Loucy (cell line): ENCODE measurements around the gene TBX10.
A peak's percentile ranks its signal among the peaks of the same experiment; 100 is the strongest.

ENCODE experiments used
- H2AFZ ChIP-seq: fragments of 200-600 bp; sonication (generic); 2 replicates; pipeline ENCODE4 v1.6.0; 2016; ENCODE audit warnings: antibody characterized with exemption, mild to moderate bottlenecking, low read length, moderate library complexity
- H3F3A ChIP-seq: fragments of 200-600 bp; 2 replicates; pipeline ENCODE4 v1.6.0; 2016; ENCODE audit warnings: antibody characterized with exemption, low read depth, mild to moderate bottlenecking
- H3K27me3 ChIP-seq: fragments of 200-600 bp; sonication (generic); 2 replicates; pipeline ENCODE4 v1.6.1; 2014; ENCODE audit warnings: low read length, mild to moderate bottlenecking; ENCODE audit not compliant: insufficient read depth, poor library complexity, severe bottlenecking
- H3K36me3 ChIP-seq: fragments of 200-600 bp; sonication (generic); 2 replicates; pipeline ENCODE4 v1.6.1; 2016; ENCODE audit warnings: low read length; ENCODE audit not compliant: insufficient read depth
- H3K4me1 ChIP-seq: fragments of 200-600 bp; sonication (generic); 2 replicates; pipeline ENCODE4 v1.5.1; 2014; ENCODE audit warnings: low read length, mild to moderate bottlenecking; ENCODE audit not compliant: insufficient read depth, poor library complexity, severe bottlenecking
- H3K4me2 ChIP-seq: fragments of 200-600 bp; sonication (generic); 2 replicates; pipeline ENCODE4 v1.6.0; 2014; ENCODE audit warnings: antibody characterized with exemption, low read length, low read depth, mild to moderate bottlenecking; ENCODE audit not compliant: poor library complexity, severe bottlenecking
- H3K4me3 ChIP-seq: fragments of 200-600 bp; sonication (generic); 2 replicates; pipeline ENCODE4 v1.5.1; 2014; ENCODE audit warnings: low read length, mild to moderate bottlenecking, mixed read lengths; ENCODE audit not compliant: poor library complexity, severe bottlenecking
- H3K79me2 ChIP-seq: fragments of 200-600 bp; sonication (generic); 2 replicates; pipeline ENCODE4 v1.6.1; 2014; ENCODE audit warnings: low read length; ENCODE audit not compliant: insufficient read depth
- H3K9ac ChIP-seq: fragments of 200-600 bp; sonication (generic); 2 replicates; pipeline ENCODE4 v1.6.0; 2014; ENCODE audit warnings: mild to moderate bottlenecking, low read depth, low read length, moderate library complexity; ENCODE audit not compliant: poor library complexity, severe bottlenecking
- H3K9me2 ChIP-seq: fragments of 200-600 bp; sonication (generic); replicated peaks from 2 replicates; pipeline ENCODE4 v1.6.1; 2016; ENCODE audit warnings: low read depth, low read length, mixed read lengths
- H3K9me3 ChIP-seq: fragments of 200-600 bp; sonication (generic); 2 replicates; pipeline ENCODE4 v1.6.1; 2014; ENCODE audit warnings: mild to moderate bottlenecking, antibody characterized with exemption, low read length, low read depth; ENCODE audit not compliant: insufficient read depth
- H4K20me1 ChIP-seq: fragments of 200-600 bp; sonication (generic); 2 replicates; pipeline ENCODE4 v1.6.0; 2014; ENCODE audit warnings: antibody characterized with exemption, low read length, mild to moderate bottlenecking; ENCODE audit not compliant: insufficient read depth, poor library complexity, severe bottlenecking
- EZH2phosphoT487 ChIP-seq: fragments of 200-600 bp; IDR thresholded peaks from 2 replicates; pipeline ENCODE4 v1.6.1; 2018; ENCODE audit warnings: antibody characterized with exemption, mild to moderate bottlenecking, moderate library complexity, borderline replicate concordance
- TF ChIP-seq, protein P1 (sequence below): fragments of 200-600 bp; sonication (generic); conservative IDR thresholded peaks from 2 replicates; pipeline ENCODE4 v1.5.1; 2014; ENCODE audit warnings: mild to moderate bottlenecking, antibody characterized with exemption, low read length

TBX10 gene

DNA sequence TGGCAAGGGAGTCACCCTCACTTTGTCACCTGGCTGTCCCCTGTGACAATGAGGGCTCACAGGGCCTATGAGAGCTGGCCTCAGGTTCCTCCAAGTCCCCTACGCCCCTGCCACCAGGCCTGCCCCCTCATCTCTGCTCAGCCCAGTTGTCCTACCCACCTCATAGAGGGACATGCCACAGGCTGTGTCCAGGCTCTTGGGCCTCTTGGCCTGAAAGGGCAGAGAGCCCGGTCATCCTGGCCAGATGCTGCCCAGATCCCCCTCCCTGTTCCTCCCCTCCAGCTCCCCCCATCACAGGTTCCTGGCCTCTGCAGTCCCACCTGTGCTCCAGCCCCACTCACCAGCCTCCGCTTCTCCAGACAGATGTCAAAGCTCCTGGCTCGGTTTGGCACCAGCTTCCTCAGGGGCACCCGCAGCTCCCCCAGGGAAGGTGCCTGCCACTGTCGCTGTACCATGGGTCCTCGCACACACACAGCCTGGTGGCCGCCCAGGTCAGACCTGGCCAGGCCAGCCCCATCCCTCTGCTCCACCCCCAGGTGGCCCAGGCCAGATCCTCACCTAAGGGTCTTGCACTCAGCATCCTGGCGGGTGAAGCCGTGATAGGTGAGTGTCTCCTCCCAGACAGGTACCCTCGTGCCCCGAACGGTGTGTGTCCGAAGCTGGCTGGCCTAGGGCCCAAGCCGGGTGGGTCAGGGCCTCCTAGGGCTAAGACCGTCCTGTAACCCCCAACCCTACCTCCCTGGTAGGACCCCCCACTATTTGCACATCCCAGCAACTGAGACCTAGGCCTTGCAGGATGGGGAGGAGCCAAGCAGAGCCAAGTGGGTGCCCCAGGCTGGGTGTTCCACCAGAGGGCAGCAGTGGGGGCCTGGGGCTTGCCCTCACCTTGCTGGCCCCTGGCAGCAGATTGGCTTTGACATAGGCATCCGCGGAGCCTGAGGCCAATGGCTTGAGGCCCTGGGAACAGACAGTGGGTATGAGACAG is 24.5 kb downstream of the TBX10 start:
- no peak overlapping the region for H3K4me3 ChIP-seq
- peak overlapping the region; percentile 41 for H3K9ac ChIP-seq
- no peaks in the 10 kb centered on the region for H3K79me2 ChIP-seq
- H3K4me2 ChIP-seq, result peak overlapping the region; percentile 10
- H4K20me1 ChIP-seq, result no peaks in the 10 kb centered on the region
- H3K27me3 ChIP-seq, result no peaks in the 10 kb centered on the region
- H3K9me3 ChIP-seq, result no peaks in the 10 kb centered on the region
- H3F3A ChIP-seq, result no peaks in the 10 kb centered on the region
- TF ChIP-seq EZH2phosphoT487, result no peak
- TF ChIP-seq, protein P1, sequence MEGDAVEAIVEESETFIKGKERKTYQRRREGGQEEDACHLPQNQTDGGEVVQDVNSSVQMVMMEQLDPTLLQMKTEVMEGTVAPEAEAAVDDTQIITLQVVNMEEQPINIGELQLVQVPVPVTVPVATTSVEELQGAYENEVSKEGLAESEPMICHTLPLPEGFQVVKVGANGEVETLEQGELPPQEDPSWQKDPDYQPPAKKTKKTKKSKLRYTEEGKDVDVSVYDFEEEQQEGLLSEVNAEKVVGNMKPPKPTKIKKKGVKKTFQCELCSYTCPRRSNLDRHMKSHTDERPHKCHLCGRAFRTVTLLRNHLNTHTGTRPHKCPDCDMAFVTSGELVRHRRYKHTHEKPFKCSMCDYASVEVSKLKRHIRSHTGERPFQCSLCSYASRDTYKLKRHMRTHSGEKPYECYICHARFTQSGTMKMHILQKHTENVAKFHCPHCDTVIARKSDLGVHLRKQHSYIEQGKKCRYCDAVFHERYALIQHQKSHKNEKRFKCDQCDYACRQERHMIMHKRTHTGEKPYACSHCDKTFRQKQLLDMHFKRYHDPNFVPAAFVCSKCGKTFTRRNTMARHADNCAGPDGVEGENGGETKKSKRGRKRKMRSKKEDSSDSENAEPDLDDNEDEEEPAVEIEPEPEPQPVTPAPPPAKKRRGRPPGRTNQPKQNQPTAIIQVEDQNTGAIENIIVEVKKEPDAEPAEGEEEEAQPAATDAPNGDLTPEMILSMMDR, result peak; percentile 73
- H2AFZ ChIP-seq, result no peak overlapping the region
- H3K4me1 ChIP-seq, result peaks cover 16% of the 10 kb centered on the region
- H3K36me3 ChIP-seq, result peaks cover 7% of the 10 kb centered on the region; the same call in 1 of the 2 replicates
- no peaks in the 10 kb centered on the region for H3K9me2 ChIP-seq

DNA sequence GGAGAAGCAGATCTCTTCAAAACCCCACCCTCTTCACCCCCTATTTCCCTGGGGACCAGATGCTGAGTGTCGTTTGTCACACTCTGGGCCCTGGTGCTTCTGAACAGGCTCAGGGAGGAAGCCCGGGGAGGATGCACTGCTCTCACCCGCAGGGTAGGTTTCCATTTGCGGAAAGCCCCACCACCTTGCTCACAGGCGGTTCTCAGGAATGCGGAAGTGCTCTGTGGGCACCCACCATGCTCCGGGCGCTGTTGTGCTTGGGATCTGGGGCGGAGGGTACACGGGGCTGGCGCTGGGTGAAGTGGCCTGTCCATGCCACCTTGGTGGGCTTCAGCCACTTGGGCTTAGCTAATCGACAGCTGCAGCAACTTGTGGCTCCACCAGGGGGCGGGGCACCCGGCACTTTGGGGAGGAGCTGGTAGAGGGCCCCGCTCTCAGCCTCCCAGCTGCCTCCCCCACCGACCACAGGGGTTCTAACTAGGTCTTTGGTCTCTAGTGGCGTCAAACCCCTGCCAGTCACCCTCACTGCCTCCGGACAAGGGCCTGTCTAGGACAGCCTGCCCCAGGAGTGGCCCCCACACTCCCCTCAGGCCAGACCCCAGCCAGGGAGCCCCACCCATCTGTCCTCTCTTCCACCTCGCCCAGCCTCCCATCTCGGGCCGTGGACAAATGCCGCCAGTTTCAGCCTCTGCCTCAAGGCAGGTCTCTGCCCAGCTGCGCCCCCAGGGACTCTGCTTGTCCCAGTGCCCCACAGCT is 25.4 kb downstream of the TBX10 start:
- H3K79me2 ChIP-seq, result peaks cover 5% of the 10 kb centered on the region; the same call in 1 of the 2 replicates
- peak overlapping the region; percentile 41 for H3K9ac ChIP-seq
- no peaks in the 10 kb centered on the region for H4K20me1 ChIP-seq
- no peaks in the 10 kb centered on the region for H3K9me3 ChIP-seq
- peaks cover 16% of the 10 kb centered on the region for H3K4me1 ChIP-seq
- H3K27me3 ChIP-seq, result no peaks in the 10 kb centered on the region
- peak overlapping the region; percentile 31 for H3K4me3 ChIP-seq
- no peaks in the 10 kb centered on the region for H3K9me2 ChIP-seq
- no peaks in the 10 kb centered on the region for H3F3A ChIP-seq
- H2AFZ ChIP-seq, result no peak overlapping the region
- TF ChIP-seq EZH2phosphoT487, result no peak
- TF ChIP-seq, protein P1, result peak; percentile 70
- peak overlapping the region; percentile 10 for H3K4me2 ChIP-seq
- H3K36me3 ChIP-seq, result peaks cover 7% of the 10 kb centered on the region; the same call in 1 of the 2 replicates

DNA sequence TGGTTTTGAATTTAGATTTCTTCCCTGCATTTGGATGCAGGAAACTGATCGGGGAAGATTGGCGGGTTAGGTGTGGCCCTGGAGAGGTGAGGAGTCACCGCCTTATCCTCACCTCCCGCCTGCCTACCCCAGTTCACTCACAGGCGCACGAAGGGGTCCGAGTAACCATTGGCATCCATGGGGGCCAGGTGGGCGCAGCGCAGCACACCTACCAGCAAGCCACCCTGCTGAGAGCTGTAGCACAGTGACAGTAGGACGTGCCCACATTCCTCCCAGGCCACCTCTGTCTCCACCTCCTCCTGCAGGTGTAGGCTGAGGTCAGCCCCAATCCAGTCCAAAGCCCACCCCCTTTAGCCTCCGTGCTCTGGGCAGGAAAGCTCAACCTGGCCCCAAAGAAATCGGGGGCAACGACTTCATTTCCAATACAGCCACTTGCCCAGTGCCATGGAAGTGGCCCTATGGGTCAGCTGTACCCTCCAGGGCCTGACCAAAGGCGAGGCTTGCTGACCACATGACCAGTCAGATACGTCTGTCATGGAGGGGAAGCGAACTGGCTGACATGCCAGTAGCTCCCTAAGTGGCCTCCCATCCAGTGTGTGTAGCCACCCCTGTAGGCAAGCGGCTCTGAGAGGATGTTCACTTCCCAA is 26.1 kb downstream of the TBX10 start:
- Histone ChIP-seq H3K79me2 (peaks cover 12% of the 10 kb centered on the region; the same call in 1 of the 2 replicates), H3F3A (no peaks in the 10 kb centered on the region), H3K4me1 (peaks cover 19% of the 10 kb centered on the region), H3K9me2 (no peaks in the 10 kb centered on the region), H3K9ac (peak overlapping the region; percentile 41), H2AFZ (no peak overlapping the region), H3K36me3 (peaks cover 7% of the 10 kb centered on the region; the same call in 1 of the 2 replicates), H3K4me3 (no peak overlapping the region), H3K27me3 (no peaks in the 10 kb centered on the region), H3K9me3 (no peaks in the 10 kb centered on the region), H3K4me2 (peak overlapping the region; percentile 10), H4K20me1 (no peaks in the 10 kb centered on the region)
- TF ChIP-seq, protein P1, result no peak
- TF ChIP-seq EZH2phosphoT487, result no peak
